Measurements from ENCODE around the gene UBE2U. TPM values are rescaled to one million over a fixed set of nuclear protein-coding genes. Genes with fewer than 3 reads are reported as not detected.

UBE2U gene
- total and polyA plus RNA-seq, 10 of the 15 experiments (the other 5 are each of a cell fraction or from before 2014, with no cell fraction given), result not detected

DNA sequence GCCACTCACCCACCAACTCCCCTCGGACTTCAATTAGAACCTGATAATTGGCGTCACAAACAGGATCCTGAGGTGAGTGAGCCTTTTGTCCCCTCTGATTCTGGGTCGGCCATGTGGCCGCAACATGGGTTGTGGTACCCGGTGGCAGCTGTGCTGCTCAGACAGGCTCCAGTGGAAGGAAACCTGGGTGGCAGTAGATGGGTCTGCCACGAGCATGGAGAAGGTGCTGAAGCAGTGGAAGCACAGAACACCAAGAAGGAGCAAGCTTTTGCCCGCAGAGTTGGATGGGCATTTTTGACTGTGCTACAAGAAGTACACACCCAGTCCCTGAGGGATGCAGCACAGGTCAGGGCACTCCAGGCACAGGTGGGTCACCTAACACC, 16.5 kb upstream of the UBE2U start:
- no peak overlapping the region for H2AFZ ChIP-seq (ENCODE audit: control insufficient read depth, low read depth, low read length)
- SMC1A ChIA-PET (ENCODE audit: uncharacterized antibody, unreplicated experiment), result no interaction called here
- BruUV-seq (replicated peaks), result no TSS peak
- intact Hi-C loops (cut with micrococcal nuclease; ENCODE audit: unreplicated experiment) (no loop called here), in situ Hi-C loops (cut with MboI) (no loop called here)
- H3K36me3 ChIP-seq (ENCODE audit: control insufficient read depth in 2 of 2, insufficient read depth in 2 of 2, low read length in 1 of 2), result no peaks in the 10 kb centered on the region
- no peaks in the 10 kb centered on the region for H3K79me2 ChIP-seq (ENCODE audit: control insufficient read depth, insufficient read depth, low read length)
- WGBS (ENCODE audit: insufficient coverage, insufficient replicate concordance, low lambda C conversion rate, missing lambda C conversion rate), result 49% methylated on average over 7 of the region's 7 CpGs
- H3K27me3 ChIP-seq (replicated peaks in 1 of 2; ENCODE audit: control insufficient read depth in 2 of 2, insufficient read depth in 2 of 2, low read length in 1 of 2), result no peaks in the 10 kb centered on the region
- no peak for ATAC-seq
- RAD21 ChIA-PET (ENCODE audit: unreplicated experiment), result no interaction called here
- no peaks in the 10 kb centered on the region for H3K4me1 ChIP-seq (ENCODE audit: control insufficient read depth, insufficient read depth, low read length)
- no peak overlapping the region for H3K4me3 ChIP-seq
- no peak overlapping the region for H3K4me2 ChIP-seq (ENCODE audit: control insufficient read depth, insufficient read depth)
- no peak for FAIRE-seq
- CTCF ChIA-PET, result interaction anchor here (1.1 kb wide), 1 partner anchor 41 kb away, joined by 6 read pairs; no protein-coding TSS in a partner anchor
- POLR2A ChIA-PET, result no interaction called here
- H4K20me1 ChIP-seq (ENCODE audit: control insufficient read depth, insufficient read depth), result no peaks in the 10 kb centered on the region
- no peak overlapping the region for H3K27ac ChIP-seq (ENCODE audit: control insufficient read depth, insufficient read depth)
- no peak overlapping the region for H3K9ac ChIP-seq (ENCODE audit: control insufficient read depth, insufficient read depth, low read length)
- TF ChIP-seq CHD2 (IDR thresholded peaks at IDR 0.05; ENCODE audit: borderline replicate concordance, low read depth, low read length) (no peak), SREBF1 (IDR thresholded peaks at IDR 0.05; ENCODE audit: low read length) (no peak), NR2C1 (IDR thresholded peaks at IDR 0.05) (no peak), ZBTB33 (IDR thresholded peaks at IDR 0.05) (no peak), RAD21 (IDR thresholded peaks at IDR 0.05; ENCODE audit: insufficient read depth, low read depth, low read length) (no peak), BHLHE40 (IDR thresholded peaks at IDR 0.05; ENCODE audit: borderline replicate concordance in 1 of 2, low read depth in 2 of 2, low read length in 1 of 2) (no peak), EGR1 (IDR thresholded peaks at IDR 0.05; ENCODE audit: borderline replicate concordance in 1 of 2, low read depth in 2 of 2, low read length in 2 of 2) (no peak), TAF1 (IDR thresholded peaks at IDR 0.05; ENCODE audit: borderline replicate concordance, low read depth, low read length) (no peak), DPF2 (IDR thresholded peaks at IDR 0.05) (no peak), NBN (IDR thresholded peaks at IDR 0.05) (no peak), HCFC1 (IDR thresholded peaks at IDR 0.05; ENCODE audit: low read length) (no peak), KLF5 (IDR thresholded peaks at IDR 0.05; ENCODE audit: partially characterized antibody) (no peak), KDM1A (IDR thresholded peaks at IDR 0.05; ENCODE audit: borderline replicate concordance) (no peak), RUNX3 (IDR thresholded peaks at IDR 0.05; ENCODE audit: low read length) (no peak), KAT2A (conservative IDR thresholded peaks at IDR 0.05; ENCODE audit: control insufficient read depth, low read depth, low read length) (no peak), MEF2B (IDR thresholded peaks at IDR 0.05; ENCODE audit: partially characterized antibody, poor library complexity, severe bottlenecking) (no peak)
- TF ChIP-seq, protein P1, sequence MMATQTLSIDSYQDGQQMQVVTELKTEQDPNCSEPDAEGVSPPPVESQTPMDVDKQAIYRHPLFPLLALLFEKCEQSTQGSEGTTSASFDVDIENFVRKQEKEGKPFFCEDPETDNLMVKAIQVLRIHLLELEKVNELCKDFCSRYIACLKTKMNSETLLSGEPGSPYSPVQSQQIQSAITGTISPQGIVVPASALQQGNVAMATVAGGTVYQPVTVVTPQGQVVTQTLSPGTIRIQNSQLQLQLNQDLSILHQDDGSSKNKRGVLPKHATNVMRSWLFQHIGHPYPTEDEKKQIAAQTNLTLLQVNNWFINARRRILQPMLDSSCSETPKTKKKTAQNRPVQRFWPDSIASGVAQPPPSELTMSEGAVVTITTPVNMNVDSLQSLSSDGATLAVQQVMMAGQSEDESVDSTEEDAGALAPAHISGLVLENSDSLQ (IDR thresholded peaks at IDR 0.05), result no peak
- TF ChIP-seq, protein P2, sequence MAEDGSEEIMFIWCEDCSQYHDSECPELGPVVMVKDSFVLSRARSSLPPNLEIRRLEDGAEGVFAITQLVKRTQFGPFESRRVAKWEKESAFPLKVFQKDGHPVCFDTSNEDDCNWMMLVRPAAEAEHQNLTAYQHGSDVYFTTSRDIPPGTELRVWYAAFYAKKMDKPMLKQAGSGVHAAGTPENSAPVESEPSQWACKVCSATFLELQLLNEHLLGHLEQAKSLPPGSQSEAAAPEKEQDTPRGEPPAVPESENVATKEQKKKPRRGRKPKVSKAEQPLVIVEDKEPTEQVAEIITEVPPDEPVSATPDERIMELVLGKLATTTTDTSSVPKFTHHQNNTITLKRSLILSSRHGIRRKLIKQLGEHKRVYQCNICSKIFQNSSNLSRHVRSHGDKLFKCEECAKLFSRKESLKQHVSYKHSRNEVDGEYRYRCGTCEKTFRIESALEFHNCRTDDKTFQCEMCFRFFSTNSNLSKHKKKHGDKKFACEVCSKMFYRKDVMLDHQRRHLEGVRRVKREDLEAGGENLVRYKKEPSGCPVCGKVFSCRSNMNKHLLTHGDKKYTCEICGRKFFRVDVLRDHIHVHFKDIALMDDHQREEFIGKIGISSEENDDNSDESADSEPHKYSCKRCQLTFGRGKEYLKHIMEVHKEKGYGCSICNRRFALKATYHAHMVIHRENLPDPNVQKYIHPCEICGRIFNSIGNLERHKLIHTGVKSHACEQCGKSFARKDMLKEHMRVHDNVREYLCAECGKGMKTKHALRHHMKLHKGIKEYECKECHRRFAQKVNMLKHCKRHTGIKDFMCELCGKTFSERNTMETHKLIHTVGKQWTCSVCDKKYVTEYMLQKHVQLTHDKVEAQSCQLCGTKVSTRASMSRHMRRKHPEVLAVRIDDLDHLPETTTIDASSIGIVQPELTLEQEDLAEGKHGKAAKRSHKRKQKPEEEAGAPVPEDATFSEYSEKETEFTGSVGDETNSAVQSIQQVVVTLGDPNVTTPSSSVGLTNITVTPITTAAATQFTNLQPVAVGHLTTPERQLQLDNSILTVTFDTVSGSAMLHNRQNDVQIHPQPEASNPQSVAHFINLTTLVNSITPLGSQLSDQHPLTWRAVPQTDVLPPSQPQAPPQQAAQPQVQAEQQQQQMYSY (CRISPR knock-in tag; IDR thresholded peaks at IDR 0.05), result no peak
- no peaks in the 10 kb centered on the region for H3K9me3 ChIP-seq (replicated peaks; ENCODE audit: control insufficient read depth, insufficient read depth, low read length)
- no peak for DNase-seq (ENCODE audit: low read depth, low spot score)

Measured in GM12878 (cell line).